HG03139 (cell line): ENCODE measurements around the gene DCDC2.
A peak's percentile ranks its signal among the peaks of the same experiment; 100 is the strongest.
"Not testable (repeated sequence)": the region's sequence is repeated elsewhere in the genome, so short reads cannot be mapped to it uniquely, and the experiment has no call there.

Experiments
- ATAC-seq: cut with Tn5 transposase; IDR thresholded peaks from one replicate; pipeline ENCODE4 v1.9.1; 2021; ENCODE audit not compliant: unreplicated experiment

DCDC2 gene

GRCh38 chr6:24329022-24329421, 28.8 kb downstream of the DCDC2 start:
- no peak for ATAC-seq

GRCh38 chr6:24327756-24328155, 30.1 kb downstream of the DCDC2 start:
- no peak for ATAC-seq

GRCh38 chr6:24325978-24326377, 31.9 kb downstream of the DCDC2 start:
- ATAC-seq, result no peak

GRCh38 chr6:24324617-24325016, 33.2 kb downstream of the DCDC2 start:
- ATAC-seq, result no peak

DNA sequence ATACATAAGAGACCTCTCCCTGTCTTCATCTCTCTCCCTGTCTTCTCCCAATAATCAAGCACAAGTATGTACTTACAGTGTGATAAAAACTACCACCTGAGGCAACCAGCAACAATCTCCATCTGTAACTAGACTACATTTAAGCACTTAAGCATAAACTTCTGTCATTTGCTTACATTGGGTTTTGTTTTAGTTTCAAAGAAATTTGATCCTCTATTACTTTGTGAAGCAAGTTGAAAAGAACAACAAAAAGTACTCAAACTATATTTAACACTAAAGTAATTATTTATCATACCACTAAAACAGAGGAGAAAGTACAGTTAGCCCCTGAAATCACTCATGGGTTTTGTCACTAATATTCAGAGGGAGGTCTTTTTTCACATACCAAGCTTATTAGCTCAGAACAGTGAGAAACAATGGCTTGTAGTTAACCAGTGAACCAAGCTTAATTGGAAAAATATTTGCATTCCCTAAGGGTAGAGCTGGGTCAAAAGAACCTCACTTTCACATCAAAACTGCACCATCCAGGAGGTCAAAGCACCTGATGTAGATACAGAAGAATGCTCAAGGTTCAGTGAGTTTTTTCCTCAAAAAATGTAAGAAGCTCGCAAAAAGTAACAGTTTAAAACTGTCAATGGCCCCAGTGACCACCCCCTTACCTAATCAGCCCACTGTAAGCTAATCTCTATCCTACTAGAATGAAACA, 34.1 kb downstream of the DCDC2 start:
- no peak for ATAC-seq

- no peak for ATAC-seq
Measured at GRCh38 chr6:24322924-24323323, 34.9 kb downstream of the DCDC2 start.

- ATAC-seq, result not testable (repeated sequence)
Measured at GRCh38 chr6:24322446-24322845, 35.4 kb downstream of the DCDC2 start.

DNA sequence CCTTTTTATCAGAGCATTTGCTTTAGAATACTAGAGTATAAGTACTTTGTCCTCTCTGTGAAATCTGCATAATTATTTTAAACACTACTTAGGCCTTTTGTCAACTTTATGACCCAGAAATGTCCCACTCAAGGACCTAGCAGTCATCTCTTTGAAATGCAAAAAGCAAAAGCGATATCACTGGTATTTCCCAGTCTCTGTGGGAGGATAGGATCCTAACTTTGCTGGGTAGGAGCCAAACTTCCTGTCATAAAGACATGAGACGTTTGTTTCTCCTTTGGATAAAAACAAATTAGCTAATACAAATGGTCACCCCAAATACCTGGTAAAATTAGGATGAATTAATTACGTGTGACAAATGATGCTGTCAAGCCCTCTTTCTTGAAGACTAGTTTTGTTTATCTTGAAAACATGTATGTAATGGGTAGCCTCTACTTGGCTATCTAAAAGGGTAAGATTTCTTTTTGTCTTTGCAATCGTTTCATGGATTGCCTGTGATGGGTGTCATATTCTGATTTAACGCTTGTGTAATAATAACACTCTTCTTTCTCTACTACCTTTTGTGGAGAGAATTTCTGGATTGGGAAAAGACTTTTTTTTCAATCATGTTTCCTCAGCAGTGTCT, 36.2 kb downstream of the DCDC2 start:
- no peak for ATAC-seq

DNA sequence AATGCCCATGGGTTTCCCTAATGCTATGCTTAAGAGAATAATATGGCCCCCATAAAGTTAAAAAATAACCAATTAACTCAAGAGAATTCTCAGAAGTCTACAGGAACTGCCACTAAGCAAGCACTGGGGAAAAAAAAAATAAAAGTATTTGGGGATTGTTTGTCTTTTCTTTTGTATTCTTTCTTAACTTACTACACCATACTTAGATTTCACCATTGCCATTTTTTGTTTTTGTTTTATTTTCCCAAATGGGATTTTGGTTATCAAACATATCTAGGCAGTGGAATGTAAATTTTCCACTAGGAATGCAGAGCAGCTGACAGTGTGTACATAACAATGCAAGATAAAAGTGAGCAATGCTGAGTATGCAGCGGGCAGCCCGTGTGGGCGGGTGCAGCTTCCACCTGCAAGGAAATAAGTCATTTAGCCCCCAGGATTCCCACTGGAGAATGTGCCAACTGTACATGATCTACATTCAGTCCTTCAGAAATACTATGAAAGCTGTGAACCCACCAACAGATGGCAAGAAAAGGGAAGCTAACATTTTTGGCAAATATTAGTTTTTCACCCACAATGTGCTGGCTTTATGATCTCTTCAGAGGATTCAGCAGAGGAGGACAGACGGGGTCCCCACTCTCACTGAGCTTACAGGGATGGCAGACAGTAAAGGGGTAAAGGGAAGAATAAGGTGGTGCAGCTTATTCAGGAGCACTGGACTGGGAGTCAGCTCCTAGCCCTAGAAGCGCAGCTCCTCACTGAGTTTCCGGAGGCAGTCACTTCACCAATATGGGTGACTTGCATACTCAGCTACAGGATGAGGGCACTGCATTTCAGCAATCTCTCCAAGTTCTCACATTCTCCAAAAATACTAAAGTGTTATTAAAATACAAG, 44.4 kb downstream of the DCDC2 start:
- no peak for ATAC-seq

DNA sequence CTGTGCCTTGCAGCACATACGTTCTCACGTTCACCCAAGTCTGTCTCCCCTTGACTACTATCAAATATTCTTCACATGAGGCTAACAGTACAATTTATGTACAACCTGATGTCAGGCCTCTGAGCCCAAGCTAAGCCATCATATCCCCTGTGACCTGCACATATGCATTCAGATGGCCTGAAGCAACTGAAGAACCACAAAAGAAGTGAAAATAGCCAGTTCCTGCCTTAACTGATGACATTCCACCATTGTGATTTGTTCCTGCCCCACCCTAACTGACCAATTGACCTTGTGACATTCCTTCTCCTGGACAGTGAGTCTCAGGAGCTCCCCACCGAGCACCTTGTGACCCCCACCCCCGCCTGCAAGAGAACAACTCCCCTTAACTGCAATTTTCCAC, 46.1 kb downstream of the DCDC2 start:
- not testable (repeated sequence) for ATAC-seq

GRCh38 chr6:24307881-24308280, 50.0 kb downstream of the DCDC2 start:
- ATAC-seq, result no peak

GRCh38 chr6:24306936-24307335, 50.9 kb downstream of the DCDC2 start:
- no peak for ATAC-seq

DNA sequence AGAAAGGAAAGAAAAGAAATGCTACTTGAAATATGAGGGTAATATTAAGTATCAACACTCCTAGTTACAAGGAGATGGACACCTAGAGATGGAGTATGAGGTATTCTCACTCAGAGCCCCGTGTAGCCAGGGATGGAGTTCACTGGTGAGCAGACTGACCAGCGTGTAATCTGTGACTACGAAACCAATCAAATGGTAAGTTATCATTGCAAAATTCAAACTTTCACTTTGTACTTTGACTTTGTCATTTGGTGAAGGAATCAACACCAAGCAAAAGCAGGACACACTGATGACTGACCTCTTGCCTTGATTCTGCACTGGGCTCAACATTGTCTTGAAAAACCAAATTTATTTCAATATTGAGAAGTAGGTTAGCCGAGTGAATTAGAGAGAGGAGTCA, 51.8 kb downstream of the DCDC2 start:
- ATAC-seq, result no peak

DNA sequence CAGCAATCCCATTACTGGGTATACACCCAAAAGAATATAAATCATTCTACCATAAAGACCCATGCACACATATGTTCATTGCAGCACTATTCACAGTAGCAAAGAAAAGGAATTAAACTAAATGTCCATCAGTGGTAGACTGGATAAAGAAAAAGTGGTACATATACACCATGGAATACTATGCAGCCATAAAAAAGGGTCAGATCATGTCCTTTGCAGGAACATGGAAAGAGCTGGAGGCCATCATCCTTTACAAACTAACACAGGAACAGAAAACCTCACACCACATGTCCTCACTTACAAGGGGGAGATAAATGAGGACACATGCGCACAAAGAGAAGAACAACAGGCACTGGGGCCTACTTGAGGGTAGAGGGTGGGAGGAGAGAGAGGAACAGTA, 60.9 kb downstream of the DCDC2 start:
- ATAC-seq, result no peak

- ATAC-seq, result not testable (repeated sequence)
Measured at GRCh38 chr6:24293852-24294251, 64.0 kb downstream of the DCDC2 start.

DNA sequence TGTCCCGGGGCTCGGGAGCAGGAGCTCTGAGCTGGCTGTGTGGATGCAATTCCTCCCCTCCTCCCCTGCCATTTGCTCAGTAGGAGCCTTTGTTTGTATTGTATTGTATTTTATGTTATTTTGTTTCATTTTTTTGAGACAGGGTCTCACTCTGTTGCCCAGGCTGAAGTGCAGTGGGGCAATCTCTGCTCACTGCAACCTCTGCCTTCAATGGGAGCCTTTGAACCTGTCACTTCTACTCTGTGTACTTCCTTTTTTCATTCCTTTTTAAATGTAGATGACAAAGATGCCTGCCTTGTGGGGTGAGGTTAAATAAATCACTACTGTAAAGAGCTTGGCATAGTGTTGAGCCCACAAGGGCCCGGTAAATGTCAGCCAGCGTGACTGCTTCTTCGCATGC, 70.6 kb downstream of the DCDC2 start:
- ATAC-seq, result no peak

DNA sequence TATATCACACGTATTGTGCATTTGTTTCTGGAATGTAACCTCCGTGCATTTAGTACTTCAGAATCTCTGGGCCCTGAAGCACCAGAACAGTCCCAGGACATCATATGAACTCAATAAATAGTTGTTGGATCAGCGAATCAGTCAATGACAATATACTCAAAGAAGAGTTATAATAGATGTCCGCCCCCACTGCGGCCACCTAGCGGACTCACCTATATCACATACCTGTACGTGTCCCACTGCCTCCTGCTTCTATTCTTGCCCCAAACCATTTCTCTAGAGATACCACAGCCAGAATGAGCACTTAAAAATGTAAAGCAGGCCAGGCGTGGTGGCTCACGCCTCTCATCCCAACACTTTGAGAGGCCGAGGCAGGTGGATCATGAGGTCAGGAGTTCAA, 73.9 kb downstream of the DCDC2 start:
- no peak for ATAC-seq

DNA sequence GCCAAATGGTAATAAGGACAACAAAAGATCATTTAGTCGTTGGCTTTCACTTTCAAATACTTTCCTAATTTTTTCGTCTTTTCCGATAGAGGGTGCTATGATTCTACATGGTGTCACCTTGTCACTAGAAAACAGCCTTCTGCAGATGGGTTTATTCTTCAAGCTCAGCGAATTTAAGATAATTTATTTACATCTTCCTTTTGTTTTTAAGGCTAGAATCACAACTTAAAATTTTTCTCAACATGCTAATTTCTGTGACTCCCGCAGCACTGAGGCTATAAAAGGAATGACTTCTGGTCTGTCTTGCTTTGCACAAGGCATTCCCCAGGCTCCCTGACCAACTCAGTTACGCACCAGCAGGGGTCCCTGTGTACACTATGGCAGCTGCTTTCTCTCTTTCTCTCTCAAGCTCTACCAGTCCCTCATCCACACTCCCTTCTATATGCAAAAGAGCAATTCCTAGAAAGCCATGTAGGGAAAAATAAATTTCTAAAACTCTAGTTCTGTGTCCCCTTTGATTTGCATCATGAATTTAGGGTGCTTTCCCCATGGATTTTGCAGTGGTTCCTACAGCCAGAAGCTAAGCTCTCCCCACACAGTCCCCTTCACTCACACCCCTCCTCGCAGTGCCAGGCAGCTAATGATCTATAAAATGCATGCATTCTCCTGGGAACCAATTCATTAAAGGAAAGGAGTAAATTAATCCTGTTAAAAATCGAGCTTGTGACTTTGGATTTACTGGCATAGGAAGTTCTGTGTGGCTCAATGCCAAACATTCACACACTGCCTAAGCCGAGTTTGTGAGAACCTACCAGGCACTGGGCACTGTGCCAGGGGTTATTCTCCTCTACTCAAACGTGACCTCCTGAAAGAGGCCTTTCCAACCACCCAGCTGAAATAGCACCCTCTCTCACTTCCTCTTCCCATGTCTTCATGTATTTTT, 74.5 kb downstream of the DCDC2 start:
- peak; percentile 86 for ATAC-seq

- no peak for ATAC-seq
Measured at GRCh38 chr6:24274441-24275083, 83.3 kb downstream of the DCDC2 start.
